K562 (cell line): ENCODE results near the gene CTIF. TPM values are rescaled to one million over a fixed set of nuclear protein-coding genes. Genes with fewer than 3 reads are reported as not detected.

ENCODE experiments used
- ATAC-seq: fragments of 200-7000 bp; cut with Tn5 transposase; 3 replicates; pipeline ENCODE4 v1.9.1; 2020; ENCODE audit warnings: moderate library complexity
- BruUV-seq: library from RNA; stranded (reverse); fragments of 400-500 nt; replicated peaks from 2 replicates; lab custom pipeline; 2021; lab: Mats Ljungman, UMichigan
- CTCF ChIA-PET: fragments of 300-600 bp; formaldehyde crosslinking; extraction: SDS; loops from one replicate; lab custom pipeline; 2021; ENCODE audit warnings: low intra/inter-chr PET ratio; lab: Yijun Ruan, JAX
- POLR2A ChIA-PET: fragments of 300-600, 350-650 bp; sonication (Branson Sonifier 250); formaldehyde crosslinking; extraction: SDS; loops from one replicate; lab custom pipeline; 2021; ENCODE audit warnings: antibody characterized with exemption, inconsistent platforms; lab: Yijun Ruan, JAX
- DNase-seq, 4 experiments: peaks; one replicate each; pipeline versions ENCODE4 v3.0.0 to v3.0.0-alpha.2; 2011 to 2018; ENCODE audit warnings: low spot score in 3 of 4, mixed read lengths in 3 of 4; ENCODE audit errors: extremely low read depth in 1 of 4
- FAIRE-seq: peaks from 2 replicates; lab custom pipeline; 2011; peaks lifted over from hg19 to GRCh38; lab: Jason Lieb, UNC
- H2AFZ ChIP-seq: 2 replicates; pipeline ENCODE4 v1.6.0; 2011; ENCODE audit warnings: low read depth, low read length, control low read depth, inconsistent platforms
- H3K27ac ChIP-seq: fragments of 200-600 bp; 3 replicates; pipeline ENCODE4 v1.8.0; 2011; ENCODE audit warnings: low read depth, mild to moderate bottlenecking, control low read depth, inconsistent platforms, low read length, moderate library complexity, mixed read lengths; ENCODE audit errors: extremely low read depth
- H3K27me3 ChIP-seq, 2 experiments: fragments of 300-600 bp in 1 of 2; 2 replicates in 1 of 2; 3 replicates in 1 of 2; pipeline versions ENCODE4 v1.6.0 to v1.8.0; 2011; ENCODE audit warnings: inconsistent platforms in 2 of 2, low read length in 2 of 2, mild to moderate bottlenecking in 1 of 2, mixed read lengths in 1 of 2, moderate library complexity in 1 of 2; ENCODE audit not compliant: control insufficient read depth in 2 of 2, insufficient read depth in 2 of 2
- H3K36me3 ChIP-seq: fragments of 300-600 bp; 3 replicates; pipeline ENCODE4 v1.8.0; 2011; ENCODE audit warnings: mild to moderate bottlenecking, low read length, inconsistent platforms; ENCODE audit not compliant: control insufficient read depth, insufficient read depth
- H3K4me1 ChIP-seq, 2 experiments: fragments of 200-600 bp in 1 of 2; replicated peaks in 1 of 2; 2 replicates in 1 of 2; 3 replicates in 1 of 2; pipeline versions ENCODE4 v1.5.1 to v1.8.0; 2011; ENCODE audit warnings: inconsistent platforms in 2 of 2, low read length in 2 of 2, mild to moderate bottlenecking in 1 of 2, mixed read lengths in 1 of 2, moderate library complexity in 1 of 2; ENCODE audit not compliant: control insufficient read depth in 2 of 2, insufficient read depth in 2 of 2
- H3K4me2 ChIP-seq: 2 replicates; pipeline ENCODE4 v1.6.1; 2011; ENCODE audit warnings: low read length, control low read depth, inconsistent platforms, mixed read lengths; ENCODE audit not compliant: insufficient read depth
- H3K4me3 ChIP-seq: fragments of 200-600 bp; sonication (generic), shearing (Covaris generic); 2 replicates; pipeline ENCODE4 v1.5.1; 2016; ENCODE audit warnings: control low read depth, inconsistent platforms
- H3K79me2 ChIP-seq: fragments of 200-600 bp; 3 replicates; pipeline ENCODE4 v1.8.0; 2011; ENCODE audit warnings: low read length, inconsistent platforms; ENCODE audit not compliant: control insufficient read depth, insufficient read depth
- H3K9ac ChIP-seq, 2 experiments: 2 replicates each; pipeline versions ENCODE4 v1.6.0 to v1.6.1; 2011; ENCODE audit warnings: low read depth in 2 of 2, low read length in 2 of 2, control low read depth in 1 of 2, inconsistent platforms in 1 of 2, mild to moderate bottlenecking in 1 of 2, mixed read lengths in 1 of 2; ENCODE audit not compliant: insufficient read depth in 1 of 2
- H3K9me1 ChIP-seq: one replicate; pipeline ENCODE4 v1.6.0; 2011; ENCODE audit warnings: inconsistent platforms, mild to moderate bottlenecking, low read length, moderate library complexity; ENCODE audit not compliant: control insufficient read depth, insufficient read depth
- H3K9me3 ChIP-seq: replicated peaks from 2 replicates; pipeline ENCODE4 v1.5.1; 2011; ENCODE audit warnings: low read depth, low read length, inconsistent platforms; ENCODE audit not compliant: control insufficient read depth, insufficient read depth
- H4K20me1 ChIP-seq: replicated peaks from 2 replicates; pipeline ENCODE4 v1.6.1; 2011; ENCODE audit warnings: low read length, inconsistent platforms, mixed read lengths; ENCODE audit not compliant: control insufficient read depth, insufficient read depth
- CBX8 ChIP-seq: fragments of 200-600 bp; sonication (generic); IDR thresholded peaks from 2 replicates; pipeline ENCODE4 v1.6.1; 2012; ENCODE audit warnings: borderline replicate concordance, mixed run types, low read depth, mild to moderate bottlenecking, moderate library complexity, mixed read lengths, low read length, control low read depth, inconsistent platforms; ENCODE audit not compliant: poor library complexity, severe bottlenecking; ENCODE audit errors: extremely low read depth
- DNMT1 ChIP-seq: fragments of 450-650 bp; IDR thresholded peaks from 2 replicates; pipeline ENCODE4 v1.6.1; 2016; ENCODE audit warnings: antibody characterized with exemption, mild to moderate bottlenecking
- FOXA3 ChIP-seq, 2 experiments: fragments of 450-650 bp in 1 of 2; sonication (generic) in 1 of 2; formaldehyde crosslinking; IDR thresholded peaks in 1 of 2; conservative IDR thresholded peaks in 1 of 2; 2 replicates each; pipeline versions ENCODE4 v1.4.0 to v1.8.0; 2020 to 2022; ENCODE audit warnings: mild to moderate bottlenecking in 2 of 2, missing genetic modification reagents in 1 of 2
- FOXJ2 ChIP-seq: fragments of 200-800 bp; sonication (Bioruptor generic); IDR thresholded peaks from 2 replicates; pipeline ENCODE4 v1.6.1; 2016; ENCODE audit warnings: missing genetic modification characterization, missing compliant biosample characterization
- GATAD2B ChIP-seq: fragments of 450-650 bp; IDR thresholded peaks from 2 replicates; pipeline ENCODE4 v1.6.1; 2017; ENCODE audit warnings: mild to moderate bottlenecking, borderline replicate concordance
- GTF2F1 ChIP-seq: IDR thresholded peaks from 2 replicates; pipeline ENCODE4 v1.6.1; 2011; ENCODE audit warnings: low read depth, low read length, improper control_type of control experiment
- KDM4B ChIP-seq, 2 experiments: fragments of 450-650 bp in 1 of 2; sonication (generic) in 1 of 2; IDR thresholded peaks; 2 replicates each; pipeline ENCODE4 v1.6.1; 2016 to 2017; ENCODE audit warnings: borderline replicate concordance in 2 of 2, antibody characterized with exemption in 1 of 2, low read depth in 1 of 2, mild to moderate bottlenecking in 1 of 2
- PHB2 ChIP-seq: fragments of 450-650 bp; IDR thresholded peaks from 2 replicates; pipeline ENCODE4 v1.6.1; 2017; ENCODE audit warnings: low read depth
- POLR2AphosphoS5 ChIP-seq: IDR thresholded peaks from 2 replicates; pipeline ENCODE4 v1.6.1; 2011; ENCODE audit warnings: mild to moderate bottlenecking, low read depth, low read length, moderate library complexity; ENCODE audit not compliant: control insufficient read depth, insufficient read depth
- SIN3A ChIP-seq, 2 experiments: fragments of 150-350 bp in 1 of 2; IDR thresholded peaks; 2 replicates each; pipeline ENCODE4 v1.6.1; 2011 to 2016; ENCODE audit warnings: borderline replicate concordance in 2 of 2, low read depth in 2 of 2, low read length in 2 of 2, mild to moderate bottlenecking in 2 of 2, moderate library complexity in 2 of 2; ENCODE audit not compliant: control insufficient read depth in 1 of 2
- SP2 ChIP-seq: IDR thresholded peaks from 2 replicates; pipeline ENCODE4 v1.6.1; 2011; ENCODE audit warnings: mild to moderate bottlenecking, low read depth, low read length, moderate library complexity; ENCODE audit not compliant: poor library complexity, severe bottlenecking; ENCODE audit errors: extremely low read depth
- ZFP1 ChIP-seq: fragments of 450-650 bp; formaldehyde crosslinking; IDR thresholded peaks from 2 replicates; pipeline ENCODE4 v1.4.0; 2020; ENCODE audit warnings: mild to moderate bottlenecking, mixed read lengths
- ZFPM2 ChIP-seq: fragments of 250-450 bp; sonication (Bioruptor Pico); IDR thresholded peaks from 2 replicates; pipeline ENCODE4 v1.5.1; 2022; ENCODE audit warnings: mild to moderate bottlenecking
- ZKSCAN8 ChIP-seq: fragments of 200-800 bp; sonication (Bioruptor generic); IDR thresholded peaks from 2 replicates; pipeline ENCODE4 v1.6.1; 2016; ENCODE audit warnings: missing genetic modification characterization, missing compliant biosample characterization
- WGBS: fragments of 100-300 bp; shearing (Covaris generic); methylation state at CpG from one replicate; pipeline ENCODE4 v1.1.6; 2016; ENCODE audit warnings: low coverage, mixed read lengths; ENCODE audit not compliant: insufficient coverage; ENCODE audit errors: missing lambda C conversion rate; 5-methylcytosine and 5-hydroxymethylcytosine counted together
- in situ Hi-C: fragments of 300-500 bp; cut with MboI; formaldehyde crosslinking; loops from 4 replicates; pipeline ENCODE4 v1.15.0; 2018; ENCODE audit warnings: inconsistent platforms, mixed read lengths
- intact Hi-C: fragments of 100-400 bp; cut with micrococcal nuclease; formaldehyde crosslinking; loops from 2 replicates; pipeline ENCODE4 v1.14.2; 2022
- polyA plus RNA-seq, 8 experiments: library from polyadenylated mRNA; depleted of rRNA in 4 of 8; stranded (reverse) in 5 of 8; unstranded in 3 of 8; fragments of >200 nt; fragmentation: Nextera tagmentation in 2 of 8; fragmentation: Illumina TruSeq in 1 of 8; extraction: Ambion mirVana in 2 of 8; extraction: Trizol in 1 of 8; gene quantifications; 2 replicates each; pipeline versions ENCODE4 v1.2.1 to v1.2.3, GENCODE V29; 2011 to 2014; ENCODE audit warnings: inconsistent platforms in 1 of 8, missing spikeins in 1 of 8
- total RNA-seq, 7 experiments: library from RNA; depleted of rRNA in 6 of 7; stranded (reverse); fragments of >200 nt in 6 of 7; fragmentation: Illumina TruSeq in 2 of 7; extraction: Trizol in 2 of 7; gene quantifications; 2 replicates each; pipeline versions ENCODE4 v1.2.1 to v1.2.3, GENCODE V29; 2011 to 2021; ENCODE audit warnings: low replicate concordance in 1 of 7
- TF ChIP-seq, protein P1 (sequence below): fragments of 450-650 bp; IDR thresholded peaks from 2 replicates; pipeline ENCODE4 v1.6.1; 2018; ENCODE audit not compliant: partially characterized antibody

CTIF gene
- total and polyA plus RNA-seq, 9 of the 15 experiments (the other 6 are each of a cell fraction or from before 2014, with no cell fraction given), result 0.17 to 11.5 (median 2.2) TPM

DNA sequence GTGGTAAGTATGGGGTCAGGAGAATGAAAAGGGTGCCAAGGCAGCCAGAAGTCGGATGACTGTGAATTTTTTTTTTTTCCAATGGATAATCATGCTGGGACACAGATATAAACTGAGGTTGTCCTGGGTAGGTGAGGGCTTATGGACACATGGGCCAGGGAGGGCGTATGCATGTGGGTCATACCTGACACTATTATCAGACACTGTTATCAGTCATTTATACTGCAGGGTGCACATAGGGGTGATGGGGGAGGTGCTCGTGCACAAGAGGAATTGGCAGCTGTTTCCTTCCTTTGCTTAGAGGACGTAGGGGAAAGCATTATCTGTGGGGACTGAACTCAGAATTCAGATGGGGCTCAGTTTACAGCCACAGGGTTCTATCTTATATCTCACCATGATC lies 10.1 kb downstream of the CTIF start:
- WGBS, result 7% methylated on average over 3 of the region's 4 CpGs
- BruUV-seq, result no TSS peak
- H3K9me1 ChIP-seq, result no peaks in the 10 kb centered on the region
- H2AFZ ChIP-seq, result no peak overlapping the region
- H3K36me3 ChIP-seq, result no peaks in the 10 kb centered on the region
- H4K20me1 ChIP-seq, result 0 out of 2 replicates have a peak, but pooled peaks cover 4% of the 10 kb centered on the region
- DNase-seq (no peak), FAIRE-seq (no peak), ATAC-seq (no peak)
- POLR2A ChIA-PET, result no interaction called here
- no peaks in the 10 kb centered on the region for H3K9me3 ChIP-seq
- CTCF ChIA-PET, result no interaction called here
- no peak overlapping the region for H3K9ac ChIP-seq
- H3K4me3 ChIP-seq, result no peak overlapping the region
- TF ChIP-seq GTF2F1 (no peak), GATAD2B (no peak), ZFP1 (no peak), CBX8 (no peak), FOXA3 (CRISPR knock-in tag; conservative IDR thresholded peaks at IDR 0.05 in 1 of 2, IDR thresholded peaks at IDR 0.05 in 1 of 2) (no peak), ZFPM2 (CRISPR knock-in tag) (no peak), FOXJ2 (no peak), PHB2 (no peak), ZKSCAN8 (no peak), SP2 (no peak), KDM4B (IDR thresholded peaks at IDR 0.05; ENCODE audit: borderline replicate concordance in 2 of 2, low read depth in 1 of 2) (no peak), SIN3A (IDR thresholded peaks at IDR 0.05; ENCODE audit: borderline replicate concordance in 2 of 2, control insufficient read depth in 1 of 2, low read depth in 2 of 2, low read length in 2 of 2) (no peak), DNMT1 (no peak), POLR2AphosphoS5 (no peak)
- TF ChIP-seq, protein P1, sequence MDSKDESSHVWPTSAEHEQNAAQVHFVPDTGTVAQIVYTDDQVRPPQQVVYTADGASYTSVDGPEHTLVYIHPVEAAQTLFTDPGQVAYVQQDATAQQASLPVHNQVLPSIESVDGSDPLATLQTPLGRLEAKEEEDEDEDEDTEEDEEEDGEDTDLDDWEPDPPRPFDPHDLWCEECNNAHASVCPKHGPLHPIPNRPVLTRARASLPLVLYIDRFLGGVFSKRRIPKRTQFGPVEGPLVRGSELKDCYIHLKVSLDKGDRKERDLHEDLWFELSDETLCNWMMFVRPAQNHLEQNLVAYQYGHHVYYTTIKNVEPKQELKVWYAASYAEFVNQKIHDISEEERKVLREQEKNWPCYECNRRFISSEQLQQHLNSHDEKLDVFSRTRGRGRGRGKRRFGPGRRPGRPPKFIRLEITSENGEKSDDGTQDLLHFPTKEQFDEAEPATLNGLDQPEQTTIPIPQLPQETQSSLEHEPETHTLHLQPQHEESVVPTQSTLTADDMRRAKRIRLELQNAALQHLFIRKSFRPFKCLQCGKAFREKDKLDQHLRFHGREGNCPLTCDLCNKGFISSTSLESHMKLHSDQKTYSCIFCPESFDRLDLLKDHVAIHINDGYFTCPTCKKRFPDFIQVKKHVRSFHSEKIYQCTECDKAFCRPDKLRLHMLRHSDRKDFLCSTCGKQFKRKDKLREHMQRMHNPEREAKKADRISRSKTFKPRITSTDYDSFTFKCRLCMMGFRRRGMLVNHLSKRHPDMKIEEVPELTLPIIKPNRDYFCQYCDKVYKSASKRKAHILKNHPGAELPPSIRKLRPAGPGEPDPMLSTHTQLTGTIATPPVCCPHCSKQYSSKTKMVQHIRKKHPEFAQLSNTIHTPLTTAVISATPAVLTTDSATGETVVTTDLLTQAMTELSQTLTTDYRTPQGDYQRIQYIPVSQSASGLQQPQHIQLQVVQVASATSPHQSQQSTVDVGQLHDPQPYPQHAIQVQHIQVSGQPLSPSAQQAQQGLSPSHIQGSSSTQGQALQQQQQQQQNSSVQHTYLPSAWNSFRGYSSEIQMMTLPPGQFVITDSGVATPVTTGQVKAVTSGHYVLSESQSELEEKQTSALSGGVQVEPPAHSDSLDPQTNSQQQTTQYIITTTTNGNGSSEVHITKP, result no peak
- no peaks in the 10 kb centered on the region for H3K27me3 ChIP-seq
- H3K27ac ChIP-seq, result no peak overlapping the region
- in situ Hi-C loops, result no loop called here
- intact Hi-C loops, result loop anchor here (10.0 kb wide), 1 partner anchor 56 kb away; no protein-coding TSS in a partner anchor
- H3K4me2 ChIP-seq, result no peak overlapping the region
- H3K79me2 ChIP-seq, result peaks cover 10% of the 10 kb centered on the region; the same call in 2 of the 3 replicates
- H3K4me1 ChIP-seq, result peaks cover 20 to 40% of the 10 kb centered on the region in 2 experiments
